H9 (cell line): ENCODE results near the gene IL10RA. TPM values are rescaled to one million over a fixed set of nuclear protein-coding genes. Genes with fewer than 3 reads are reported as not detected.

ENCODE experiments used
- DNase-seq: peaks from one replicate; pipeline ENCODE4 v3.0.0-alpha.2; 2017
- H2AFZ ChIP-seq: one replicate; pipeline ENCODE4 v1.6.1; 2013; ENCODE audit warnings: mild to moderate bottlenecking, low read length, control low read depth, moderate library complexity
- H2AK5ac ChIP-seq: 2 replicates; pipeline ENCODE4 v1.6.1; 2013; ENCODE audit warnings: low read length, control low read depth, mixed read lengths; ENCODE audit not compliant: insufficient read length
- H2BK120ac ChIP-seq: one replicate; pipeline ENCODE4 v1.6.1; 2013; ENCODE audit warnings: low read depth, mild to moderate bottlenecking, low read length, control low read depth, inconsistent platforms; ENCODE audit not compliant: poor library complexity, severe bottlenecking
- H2BK12ac ChIP-seq: 2 replicates; pipeline ENCODE4 v1.6.1; 2013; ENCODE audit warnings: low read length, control low read depth, mixed read lengths, low read depth; ENCODE audit not compliant: insufficient read length
- H2BK15ac ChIP-seq: 2 replicates; pipeline ENCODE4 v1.6.1; 2013; ENCODE audit warnings: low read depth, low read length, control low read depth
- H2BK20ac ChIP-seq: one replicate; pipeline ENCODE4 v1.6.1; 2013; ENCODE audit warnings: low read depth, mild to moderate bottlenecking, low read length, control low read depth, inconsistent platforms; ENCODE audit not compliant: poor library complexity, severe bottlenecking
- H2BK5ac ChIP-seq: 2 replicates; pipeline ENCODE4 v1.6.1; 2013; ENCODE audit warnings: low read length, control low read depth, mixed read lengths; ENCODE audit not compliant: insufficient read length
- H3K14ac ChIP-seq: 2 replicates; pipeline ENCODE4 v1.6.1; 2013; ENCODE audit warnings: low read length, control low read depth; ENCODE audit not compliant: insufficient read depth
- H3K18ac ChIP-seq: 2 replicates; pipeline ENCODE4 v1.6.1; 2013; ENCODE audit warnings: low read depth, mild to moderate bottlenecking, mixed read lengths, low read length, control low read depth; ENCODE audit not compliant: insufficient read length
- H3K23ac ChIP-seq: 2 replicates; pipeline ENCODE4 v1.6.1; 2013; ENCODE audit warnings: low read length, control low read depth, mixed read lengths, low read depth; ENCODE audit not compliant: insufficient read length
- H3K23me2 ChIP-seq: 2 replicates; pipeline ENCODE4 v1.6.1; 2013; ENCODE audit warnings: low read depth, mild to moderate bottlenecking, mixed read lengths, low read length, control low read depth; ENCODE audit not compliant: insufficient read length, poor library complexity, severe bottlenecking
- H3K27ac ChIP-seq: 2 replicates; pipeline ENCODE4 v1.5.1; 2013; ENCODE audit warnings: low read length, control low read depth, mixed read lengths, low read depth; ENCODE audit not compliant: insufficient read length
- H3K27me3 ChIP-seq: 2 replicates; pipeline ENCODE4 v1.6.1; 2013; ENCODE audit warnings: low read length, control low read depth, inconsistent platforms; ENCODE audit not compliant: insufficient read depth
- H3K4ac ChIP-seq: 2 replicates; pipeline ENCODE4 v1.6.1; 2013; ENCODE audit warnings: low read depth, mild to moderate bottlenecking, control low read depth, inconsistent platforms, low read length, moderate library complexity
- H3K4me1 ChIP-seq: 2 replicates; pipeline ENCODE4 v1.6.1; 2013; ENCODE audit warnings: low read length, control low read depth, inconsistent platforms; ENCODE audit not compliant: insufficient read depth
- H3K4me2 ChIP-seq: 2 replicates; pipeline ENCODE4 v1.6.1; 2013; ENCODE audit warnings: low read length, control low read depth, mixed read lengths; ENCODE audit not compliant: insufficient read length, insufficient read depth
- H3K56ac ChIP-seq: 2 replicates; pipeline ENCODE4 v1.6.1; 2013; ENCODE audit warnings: low read depth, mild to moderate bottlenecking, mixed read lengths, low read length, control low read depth; ENCODE audit not compliant: insufficient read length
- H3K79me1 ChIP-seq: 2 replicates; pipeline ENCODE4 v1.6.1; 2013; ENCODE audit warnings: low read depth, mild to moderate bottlenecking, moderate library complexity, low read length, control low read depth, inconsistent platforms; ENCODE audit not compliant: insufficient read depth, poor library complexity, severe bottlenecking
- H3K79me2 ChIP-seq: 2 replicates; pipeline ENCODE4 v1.6.1; 2013; ENCODE audit warnings: low read length, control low read depth, inconsistent platforms; ENCODE audit not compliant: insufficient read depth
- H3K9ac ChIP-seq: 2 replicates; pipeline ENCODE4 v1.6.1; 2013; ENCODE audit warnings: low read length, control low read depth, mixed read lengths; ENCODE audit not compliant: insufficient read length; ENCODE audit errors: extremely low read depth
- H3K9me3 ChIP-seq: one replicate; pipeline ENCODE4 v1.6.1; 2013; ENCODE audit warnings: low read depth, low read length, inconsistent platforms; ENCODE audit not compliant: control insufficient read depth
- H3T11ph ChIP-seq: one replicate; pipeline ENCODE4 v1.6.1; 2013; ENCODE audit warnings: mild to moderate bottlenecking, low read length, control low read depth, inconsistent platforms
- H4K20me1 ChIP-seq: one replicate; pipeline ENCODE4 v1.6.1; 2013; ENCODE audit not compliant: control insufficient read depth, insufficient read length, insufficient read depth
- H4K5ac ChIP-seq: 2 replicates; pipeline ENCODE4 v1.6.1; 2013; ENCODE audit warnings: low read depth, mild to moderate bottlenecking, mixed read lengths, low read length, control low read depth; ENCODE audit not compliant: insufficient read length
- H4K8ac ChIP-seq: replicated peaks from 2 replicates; pipeline ENCODE4 v1.6.1; 2013; ENCODE audit warnings: low read length, control low read depth, mixed read lengths, low read depth; ENCODE audit not compliant: insufficient read length
- H4K91ac ChIP-seq: 2 replicates; pipeline ENCODE4 v1.6.1; 2013; ENCODE audit warnings: low read depth, mild to moderate bottlenecking, moderate library complexity, mixed read lengths, low read length, control low read depth; ENCODE audit not compliant: insufficient read length
- H3K27ac Mint-ChIP-seq, 3 experiments: 2 replicates in 2 of 3; 3 replicates in 1 of 3; pipeline ENCODE4 v1.8.0; 2020 to 2021; ENCODE audit warnings: mixed read lengths in 3 of 3, mild to moderate bottlenecking in 1 of 3, moderate library complexity in 1 of 3
- H3K27me3 Mint-ChIP-seq: 2 replicates; pipeline ENCODE4 v1.8.0; 2021; ENCODE audit warnings: low read depth, mild to moderate bottlenecking, moderate library complexity, mixed read lengths
- H3K36me3 Mint-ChIP-seq, 3 experiments: 2 replicates in 2 of 3; 3 replicates in 1 of 3; pipeline ENCODE4 v1.8.0; 2020 to 2021; ENCODE audit warnings: low read depth in 3 of 3, mixed read lengths in 3 of 3; ENCODE audit not compliant: insufficient read depth in 1 of 3
- H3K4me1 Mint-ChIP-seq, 2 experiments: 2 replicates each; pipeline ENCODE4 v1.8.0; 2020; ENCODE audit warnings: mixed read lengths in 2 of 2
- H3K4me3 Mint-ChIP-seq, 2 experiments: 2 replicates in 1 of 2; 3 replicates in 1 of 2; pipeline ENCODE4 v1.8.0; 2020 to 2021; ENCODE audit warnings: mild to moderate bottlenecking in 2 of 2, mixed read lengths in 2 of 2, moderate library complexity in 1 of 2
- H3K9me3 Mint-ChIP-seq, 2 experiments: 2 replicates in 1 of 2; 3 replicates in 1 of 2; pipeline ENCODE4 v1.8.0; 2020; ENCODE audit warnings: mild to moderate bottlenecking in 2 of 2, mixed read lengths in 2 of 2, moderate library complexity in 1 of 2
- WGBS: extraction: QIAGEN DNeasy Blood & Tissue Kit; methylation state at CpG from one replicate; pipeline ENCODE4 v1.1.7; 2013; ENCODE audit warnings: missing lambda C conversion rate, low lambda C conversion rate, mixed read lengths; ENCODE audit not compliant: insufficient read length; ENCODE audit errors: extremely low coverage; 5-methylcytosine and 5-hydroxymethylcytosine counted together
- total RNA-seq: library from RNA; stranded (reverse); gene quantifications from 2 replicates; pipeline ENCODE4 v1.2.1, GENCODE V29; 2021
- TF ChIP-seq, protein P1 (sequence below): fragments of 200-600 bp; sonication (generic); conservative IDR thresholded peaks from 3 replicates; pipeline ENCODE4 v1.8.0; 2021; ENCODE audit warnings: antibody characterized with exemption, mild to moderate bottlenecking

IL10RA gene
- total RNA-seq, 1 experiment from 2014 or later, result not detected

DNA sequence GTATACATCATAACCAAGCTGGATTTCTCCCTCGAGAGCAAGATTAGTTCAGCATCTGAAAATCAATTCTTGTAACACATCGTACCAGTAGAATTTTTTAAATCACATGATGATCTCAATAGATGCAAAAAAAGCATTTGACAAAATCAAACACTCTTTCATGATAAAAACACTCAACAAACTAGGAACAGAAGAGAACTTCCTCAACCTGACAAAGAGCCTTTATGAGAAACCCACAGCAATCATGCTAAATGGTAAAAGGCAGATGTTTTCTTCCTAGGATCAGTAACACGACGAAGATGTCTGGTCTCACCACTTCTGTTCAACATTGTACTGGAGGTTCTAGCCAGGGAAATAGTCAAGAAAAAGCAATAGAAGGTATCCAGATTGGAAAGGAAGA is 56.6 kb downstream of the IL10RA start:
- Histone ChIP-seq H3T11ph (no peak overlapping the region), H4K20me1 (no peaks in the 10 kb centered on the region), H3K4ac (no peak overlapping the region), H3K4me2 (no peak overlapping the region), H3K79me2 (no peaks in the 10 kb centered on the region), H3K27ac (no peak overlapping the region), H3K9ac (no peak overlapping the region), H3K79me1 (no peaks in the 10 kb centered on the region), H2BK5ac (no peak overlapping the region), H2BK15ac (no peak overlapping the region), H4K5ac (no peak overlapping the region), H3K14ac (no peak overlapping the region), H2AK5ac (no peak overlapping the region), H2BK120ac (no peak overlapping the region), H3K18ac (no peak overlapping the region), H3K23ac (no peak overlapping the region), H3K4me1 (no peaks in the 10 kb centered on the region), H3K27me3 (no peaks in the 10 kb centered on the region), H4K8ac (no peak overlapping the region), H4K91ac (no peak overlapping the region), H2AFZ (no peak overlapping the region), H2BK20ac (no peak overlapping the region), H3K56ac (no peak overlapping the region), H3K23me2 (no peaks in the 10 kb centered on the region), H2BK12ac (no peak overlapping the region), H3K9me3 (no peaks in the 10 kb centered on the region)
- Mint-ChIP-seq H3K27ac (no peak overlapping the region), H3K4me1 (peaks cover 0 to 3% of the 10 kb centered on the region in 2 experiments; a peak in 1 of 4 replicates), H3K4me3 (no peak overlapping the region), H3K9me3 (no peaks in the 10 kb centered on the region), H3K36me3 (no peaks in the 10 kb centered on the region), H3K27me3 (peaks cover 8% of the 10 kb centered on the region)
- WGBS, result no CpG with 5 or more reads among the region's 4 CpGs
- no peak for DNase-seq
- TF ChIP-seq, protein P1, sequence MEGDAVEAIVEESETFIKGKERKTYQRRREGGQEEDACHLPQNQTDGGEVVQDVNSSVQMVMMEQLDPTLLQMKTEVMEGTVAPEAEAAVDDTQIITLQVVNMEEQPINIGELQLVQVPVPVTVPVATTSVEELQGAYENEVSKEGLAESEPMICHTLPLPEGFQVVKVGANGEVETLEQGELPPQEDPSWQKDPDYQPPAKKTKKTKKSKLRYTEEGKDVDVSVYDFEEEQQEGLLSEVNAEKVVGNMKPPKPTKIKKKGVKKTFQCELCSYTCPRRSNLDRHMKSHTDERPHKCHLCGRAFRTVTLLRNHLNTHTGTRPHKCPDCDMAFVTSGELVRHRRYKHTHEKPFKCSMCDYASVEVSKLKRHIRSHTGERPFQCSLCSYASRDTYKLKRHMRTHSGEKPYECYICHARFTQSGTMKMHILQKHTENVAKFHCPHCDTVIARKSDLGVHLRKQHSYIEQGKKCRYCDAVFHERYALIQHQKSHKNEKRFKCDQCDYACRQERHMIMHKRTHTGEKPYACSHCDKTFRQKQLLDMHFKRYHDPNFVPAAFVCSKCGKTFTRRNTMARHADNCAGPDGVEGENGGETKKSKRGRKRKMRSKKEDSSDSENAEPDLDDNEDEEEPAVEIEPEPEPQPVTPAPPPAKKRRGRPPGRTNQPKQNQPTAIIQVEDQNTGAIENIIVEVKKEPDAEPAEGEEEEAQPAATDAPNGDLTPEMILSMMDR, result no peak
